ENCODE data around the gene PPP5C.

GRCh38 chr19:46429999-46430398 lies 83.1 kb downstream of the PPP5C start:
- TF ChIP-seq, protein P1, sequence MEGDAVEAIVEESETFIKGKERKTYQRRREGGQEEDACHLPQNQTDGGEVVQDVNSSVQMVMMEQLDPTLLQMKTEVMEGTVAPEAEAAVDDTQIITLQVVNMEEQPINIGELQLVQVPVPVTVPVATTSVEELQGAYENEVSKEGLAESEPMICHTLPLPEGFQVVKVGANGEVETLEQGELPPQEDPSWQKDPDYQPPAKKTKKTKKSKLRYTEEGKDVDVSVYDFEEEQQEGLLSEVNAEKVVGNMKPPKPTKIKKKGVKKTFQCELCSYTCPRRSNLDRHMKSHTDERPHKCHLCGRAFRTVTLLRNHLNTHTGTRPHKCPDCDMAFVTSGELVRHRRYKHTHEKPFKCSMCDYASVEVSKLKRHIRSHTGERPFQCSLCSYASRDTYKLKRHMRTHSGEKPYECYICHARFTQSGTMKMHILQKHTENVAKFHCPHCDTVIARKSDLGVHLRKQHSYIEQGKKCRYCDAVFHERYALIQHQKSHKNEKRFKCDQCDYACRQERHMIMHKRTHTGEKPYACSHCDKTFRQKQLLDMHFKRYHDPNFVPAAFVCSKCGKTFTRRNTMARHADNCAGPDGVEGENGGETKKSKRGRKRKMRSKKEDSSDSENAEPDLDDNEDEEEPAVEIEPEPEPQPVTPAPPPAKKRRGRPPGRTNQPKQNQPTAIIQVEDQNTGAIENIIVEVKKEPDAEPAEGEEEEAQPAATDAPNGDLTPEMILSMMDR (IDR thresholded peaks at IDR 0.05; ENCODE audit: poor library complexity, severe bottlenecking), result no peak
- no peak for TF ChIP-seq MXI1 (conservative IDR thresholded peaks at IDR 0.05; ENCODE audit: poor library complexity, severe bottlenecking)
- TF ChIP-seq REST (IDR thresholded peaks at IDR 0.05; ENCODE audit: borderline replicate concordance), result no peak
